GF-D8 (cell line): Measurements from ENCODE around the gene CLDN16.
A peak's percentile ranks its signal among the peaks of the same experiment; 100 is the strongest.

ENCODE experiments used
- DNase-seq: peaks from one replicate; lab custom pipeline; 2025; lab: John Stamatoyannopoulos, UW

The CLDN16 gene

GRCh38 chr3:190380184-190380583, 7.8 kb upstream of the CLDN16 start:
- no peak for DNase-seq

GRCh38 chr3:190381441-190381840, 6.5 kb upstream of the CLDN16 start:
- DNase-seq: no peak

- no peak for DNase-seq
Observed at GRCh38 chr3:190382082-190382481, 5.9 kb upstream of the CLDN16 start.

GRCh38 chr3:190384309-190384756, 3.6 kb upstream of the CLDN16 start:
- DNase-seq: peak; percentile 62

GRCh38 chr3:190385731-190386688, 2.0 kb upstream of the CLDN16 start:
- no peak for DNase-seq

GRCh38 chr3:190388703-190389102, 740 bp downstream of the CLDN16 start:
- no peak for DNase-seq

- no peak for DNase-seq
Observed at GRCh38 chr3:190396001-190396400, 8.0 kb downstream of the CLDN16 start.

- no peak for DNase-seq
Observed at GRCh38 chr3:190397889-190398288, 9.9 kb downstream of the CLDN16 start.

- no peak for DNase-seq
Observed at GRCh38 chr3:190399677-190400076, 11.7 kb downstream of the CLDN16 start.

- no peak for DNase-seq
Observed at GRCh38 chr3:190401963-190402362, 14.0 kb downstream of the CLDN16 start.

- DNase-seq: no peak
Observed at GRCh38 chr3:190404715-190405114, 16.8 kb downstream of the CLDN16 start.

GRCh38 chr3:190414297-190414696, 26.3 kb downstream of the CLDN16 start:
- DNase-seq: no peak

- DNase-seq: no peak
Observed at GRCh38 chr3:190424108-190424477, 36.1 kb downstream of the CLDN16 start.

GRCh38 chr3:190424478-190425439, 36.8 kb downstream of the CLDN16 start:
- DNase-seq: peak; percentile 46

- DNase-seq: no peak
Observed at GRCh38 chr3:190425833-190426232, 37.9 kb downstream of the CLDN16 start.

- DNase-seq: no peak
Observed at GRCh38 chr3:190426806-190427507, 39.0 kb downstream of the CLDN16 start.

- no peak for DNase-seq
Observed at GRCh38 chr3:190429681-190430080, 41.7 kb downstream of the CLDN16 start.

GRCh38 chr3:190430906-190431305, 42.9 kb downstream of the CLDN16 start:
- no peak for DNase-seq

- DNase-seq: no peak
Observed at GRCh38 chr3:190432216-190432615, 44.3 kb downstream of the CLDN16 start.

GRCh38 chr3:190433626-190434025, 45.7 kb downstream of the CLDN16 start:
- no peak for DNase-seq

GRCh38 chr3:190435618-190436017, 47.7 kb downstream of the CLDN16 start:
- DNase-seq: no peak

GRCh38 chr3:190436331-190436730, 48.4 kb downstream of the CLDN16 start:
- DNase-seq: peak; percentile 23
